Fibroblast of mammary gland (primary cell): Measurements from ENCODE around the gene CEMP1.
"Not testable (repeated sequence)": the region's sequence is repeated elsewhere in the genome, so short reads cannot be mapped to it uniquely, and the experiment has no call there.

Experiments
- DNase-seq: peaks from one replicate; pipeline ENCODE4 v3.0.0-alpha.2; 2010; ENCODE audit warnings: low read depth
- H3K4me3 ChIP-seq: 2 replicates; pipeline ENCODE4 v1.5.1; 2011; ENCODE audit warnings: low read depth, mild to moderate bottlenecking, low read length, moderate library complexity; ENCODE audit not compliant: control insufficient read depth
- CTCF ChIP-seq: conservative IDR thresholded peaks from 2 replicates; pipeline ENCODE4 v1.5.1; 2011; ENCODE audit warnings: low read depth, low read length, inconsistent platforms; ENCODE audit not compliant: control insufficient read depth, insufficient read depth

CEMP1 gene

GRCh38 chr16:2551420-2551889 lies 20.2 kb upstream of the CEMP1 start:
- DNase-seq: peak; percentile 61
- peak; percentile 26 for TF ChIP-seq CTCF
- H3K4me3 ChIP-seq: not testable (repeated sequence)

- not testable (repeated sequence) for H3K4me3 ChIP-seq, DNase-seq
Measured at GRCh38 chr16:2550283-2550878, 19.2 kb upstream of the CEMP1 start.

GRCh38 chr16:2543771-2544170 lies 12.6 kb upstream of the CEMP1 start:
- H3K4me3 ChIP-seq, DNase-seq: not testable (repeated sequence)

- not testable (repeated sequence) for H3K4me3 ChIP-seq, DNase-seq
Measured at GRCh38 chr16:2541409-2541808, 10.2 kb upstream of the CEMP1 start.

GRCh38 chr16:2540912-2541311 lies 9.7 kb upstream of the CEMP1 start:
- not testable (repeated sequence) for DNase-seq, H3K4me3 ChIP-seq

- TF ChIP-seq CTCF: peak; percentile 36
- DNase-seq: peak; percentile 49
Measured at GRCh38 chr16:2539845-2540458, 8.7 kb upstream of the CEMP1 start.

GRCh38 chr16:2539192-2539844 lies 8.1 kb upstream of the CEMP1 start:
- H3K4me3 ChIP-seq: peak overlapping the region; percentile 52
- not testable (repeated sequence) for DNase-seq

More at GRCh38 chr16:2539845-2540458, 8.7 kb upstream of the CEMP1 start:
- not testable (repeated sequence) for H3K4me3 ChIP-seq

- peak; percentile 90 for DNase-seq
- no peak for TF ChIP-seq CTCF
- peak within 1 kb of the TSS; percentile 69 for H3K4me3 ChIP-seq
Measured at GRCh38 chr16:2537451-2538379, 6.5 kb upstream of the CEMP1 start, which contains the start of gene PDPK1. Gene PDPK1 (plus strand): TSS chr16:2538021. CDS start chr16:2538113, 92 bp downstream.

GRCh38 chr16:2535625-2536013 lies 4.4 kb upstream of the CEMP1 start:
- no peak for TF ChIP-seq CTCF
- DNase-seq: peak; percentile 96
- no peak overlapping the region for H3K4me3 ChIP-seq

- H3K4me3 ChIP-seq, DNase-seq: not testable (repeated sequence)
Measured at GRCh38 chr16:2534335-2534734, 3.1 kb upstream of the CEMP1 start.
